ENCODE data around the gene RPL22L1.

DNA sequence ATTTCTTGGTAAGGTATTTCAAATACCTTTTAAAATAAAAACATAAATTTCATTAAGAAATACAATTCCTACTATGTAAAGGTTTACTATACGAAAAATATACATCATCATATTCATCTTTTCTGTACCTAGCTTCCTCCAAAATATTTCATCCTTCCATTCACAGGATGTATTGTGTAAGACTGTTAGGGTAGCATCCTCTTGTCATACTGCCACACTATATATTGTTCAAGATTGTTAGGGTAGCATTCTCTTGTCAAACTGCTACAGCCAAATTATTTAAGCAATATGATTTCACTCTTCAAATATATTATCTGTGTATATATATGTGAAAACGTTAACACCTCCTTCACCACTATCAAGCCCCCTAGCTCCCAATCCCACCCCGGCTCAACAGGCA, 3.5 kb downstream of the RPL22L1 start:
- TF ChIP-seq, protein P1, sequence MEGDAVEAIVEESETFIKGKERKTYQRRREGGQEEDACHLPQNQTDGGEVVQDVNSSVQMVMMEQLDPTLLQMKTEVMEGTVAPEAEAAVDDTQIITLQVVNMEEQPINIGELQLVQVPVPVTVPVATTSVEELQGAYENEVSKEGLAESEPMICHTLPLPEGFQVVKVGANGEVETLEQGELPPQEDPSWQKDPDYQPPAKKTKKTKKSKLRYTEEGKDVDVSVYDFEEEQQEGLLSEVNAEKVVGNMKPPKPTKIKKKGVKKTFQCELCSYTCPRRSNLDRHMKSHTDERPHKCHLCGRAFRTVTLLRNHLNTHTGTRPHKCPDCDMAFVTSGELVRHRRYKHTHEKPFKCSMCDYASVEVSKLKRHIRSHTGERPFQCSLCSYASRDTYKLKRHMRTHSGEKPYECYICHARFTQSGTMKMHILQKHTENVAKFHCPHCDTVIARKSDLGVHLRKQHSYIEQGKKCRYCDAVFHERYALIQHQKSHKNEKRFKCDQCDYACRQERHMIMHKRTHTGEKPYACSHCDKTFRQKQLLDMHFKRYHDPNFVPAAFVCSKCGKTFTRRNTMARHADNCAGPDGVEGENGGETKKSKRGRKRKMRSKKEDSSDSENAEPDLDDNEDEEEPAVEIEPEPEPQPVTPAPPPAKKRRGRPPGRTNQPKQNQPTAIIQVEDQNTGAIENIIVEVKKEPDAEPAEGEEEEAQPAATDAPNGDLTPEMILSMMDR (IDR thresholded peaks at IDR 0.05) = no peak
- no peak for TF ChIP-seq EZH2 (IDR thresholded peaks at IDR 0.05; ENCODE audit: borderline replicate concordance, insufficient read depth, low read depth, low read length, poor library complexity, severe bottlenecking)
